Fibroblast of skin of right biceps (primary cell): ENCODE measurements around the gene RGS10.

Experiments
- DNase-seq: peaks from one replicate; pipeline ENCODE4 v3.0.0-alpha.2; 2013

The RGS10 gene

DNA sequence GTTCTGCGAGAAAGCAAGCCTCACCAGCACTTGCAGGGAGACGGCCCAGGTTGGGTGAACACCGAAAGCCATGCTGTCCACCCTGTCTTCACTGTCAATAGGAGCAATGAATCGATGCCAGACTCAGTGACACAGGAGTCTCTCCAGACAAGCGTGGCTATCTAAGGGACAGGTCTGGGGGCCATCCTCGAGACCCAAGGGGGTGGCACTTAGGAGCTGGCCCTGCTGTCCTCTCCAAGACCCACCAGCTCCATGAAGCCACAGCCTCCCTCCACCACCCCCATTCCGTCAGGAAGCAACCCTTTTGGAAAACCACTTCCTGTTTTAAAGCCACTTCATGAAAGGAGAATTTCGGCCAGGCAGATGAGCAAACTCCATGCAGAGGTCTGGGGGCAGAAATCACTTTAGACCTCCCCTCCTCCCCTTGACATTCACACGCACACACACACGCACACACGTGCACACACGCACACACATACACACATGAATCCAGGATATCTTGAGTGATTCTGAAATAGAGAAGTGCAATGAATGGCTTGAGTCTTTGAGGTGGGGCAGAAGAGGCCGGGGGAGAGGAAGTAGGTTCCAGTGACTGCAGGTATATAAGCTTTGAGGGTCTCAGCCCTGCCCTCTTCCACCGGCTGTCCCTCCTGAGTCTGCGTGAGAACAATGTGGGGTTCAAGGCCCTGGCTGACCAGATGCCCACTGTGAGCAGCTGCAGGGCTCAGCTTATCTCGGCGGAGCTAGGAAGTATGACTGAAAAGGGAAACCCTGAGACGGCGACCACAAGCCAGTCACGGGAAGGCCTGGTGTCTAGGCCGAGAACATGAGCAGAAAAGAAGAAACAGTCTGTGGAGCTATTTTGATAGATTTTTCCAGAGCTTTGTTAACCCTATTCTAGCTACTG is 25.0 kb downstream of the RGS10 start:
- peak; percentile 85 for DNase-seq

GRCh38 chr10:119516381-119517234 is 25.9 kb downstream of the RGS10 start:
- DNase-seq = peak; percentile 67

DNA sequence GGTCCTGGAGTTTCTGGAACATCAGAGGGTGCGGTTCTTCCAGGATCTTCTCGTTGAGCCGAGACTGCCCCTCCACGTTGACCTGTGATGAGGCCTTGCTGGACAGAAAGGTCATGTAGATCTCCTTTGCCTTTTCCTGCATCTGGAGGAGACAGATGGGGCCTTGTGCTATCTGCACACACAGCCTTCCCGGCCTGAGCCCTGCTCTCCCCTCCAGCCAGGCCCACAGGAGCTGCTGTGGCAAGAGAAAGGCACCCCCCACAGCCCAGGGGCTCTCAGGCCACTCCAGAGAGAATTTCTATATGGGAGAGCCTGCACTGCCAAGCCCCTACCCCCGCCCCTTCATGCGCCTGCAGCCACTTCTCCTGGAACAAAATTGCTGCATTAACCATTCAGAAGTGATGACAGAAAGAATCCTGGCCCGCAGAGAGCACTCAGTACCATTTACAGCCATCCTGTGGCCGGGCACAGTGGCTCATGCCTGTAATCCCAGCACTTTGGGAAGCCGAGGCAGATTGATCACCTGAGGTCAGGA is 26.9 kb downstream of the RGS10 start:
- DNase-seq = no peak

DNA sequence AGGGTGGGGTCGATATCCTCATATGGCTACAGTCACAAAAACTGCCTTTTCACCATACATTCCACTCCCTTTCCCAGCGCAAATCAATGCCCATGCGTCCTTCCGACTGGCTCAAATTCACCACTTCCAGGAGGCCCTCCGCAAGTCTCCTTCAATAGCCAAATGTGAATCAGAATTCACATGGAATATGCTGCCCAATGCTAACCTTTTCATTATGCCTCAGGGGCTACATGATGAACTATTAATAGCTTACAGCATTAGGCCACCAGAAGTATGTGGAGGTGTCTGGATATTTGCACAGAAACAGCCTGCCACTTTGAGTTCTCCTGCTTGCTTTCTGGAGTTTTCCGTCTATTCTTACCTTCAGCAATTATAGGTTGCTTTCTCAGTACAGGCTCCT is 27.7 kb downstream of the RGS10 start:
- no peak for DNase-seq

GRCh38 chr10:119511828-119512515 is 30.5 kb downstream of the RGS10 start:
- no peak for DNase-seq

DNA sequence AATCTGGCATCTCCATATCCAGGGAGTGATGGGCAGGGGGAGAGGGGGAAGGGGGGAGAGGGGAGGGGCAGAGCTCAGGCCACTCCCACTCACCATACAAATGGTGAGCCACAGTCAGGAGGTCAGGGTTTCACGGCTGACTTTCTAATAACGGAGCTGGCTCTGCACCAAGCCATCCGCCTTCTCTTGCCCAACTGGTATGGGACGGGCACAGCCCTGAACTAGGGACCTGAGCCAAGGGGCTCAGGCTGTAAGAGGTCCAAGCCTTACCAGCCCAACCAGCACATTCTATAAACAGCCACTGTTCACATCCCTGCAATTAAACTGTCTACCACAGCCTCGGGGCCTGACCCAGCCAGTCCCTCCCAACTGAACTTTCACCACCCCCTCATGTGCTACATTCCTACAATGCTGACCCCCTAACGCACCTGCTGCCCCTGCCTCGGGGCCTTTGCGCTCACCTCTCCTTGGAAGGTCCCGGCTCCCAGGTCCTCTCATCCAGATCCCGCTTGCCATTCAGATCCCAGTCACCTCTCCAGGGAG is 32.5 kb downstream of the RGS10 start:
- no peak for DNase-seq

DNA sequence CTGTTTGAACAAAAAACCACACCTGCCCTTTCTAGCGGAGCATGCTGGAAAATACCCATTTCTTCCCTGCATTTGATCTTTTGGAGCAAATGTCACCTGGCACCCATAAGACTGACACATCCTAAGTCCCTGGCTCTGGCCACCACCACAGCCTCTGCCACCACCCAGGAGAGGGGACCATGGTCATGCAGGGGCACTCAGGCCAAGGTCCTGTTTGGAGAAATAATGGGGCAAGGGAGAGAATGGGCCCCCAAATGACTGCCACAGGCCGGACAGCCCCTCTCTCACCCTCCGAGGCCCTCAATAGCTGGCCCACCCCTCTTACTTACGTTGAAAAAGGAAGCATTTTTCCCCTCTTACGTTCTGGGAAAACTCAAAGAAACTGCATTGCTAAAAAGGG is 35.4 kb downstream of the RGS10 start:
- DNase-seq = no peak

- DNase-seq = peak; percentile 20
Observed at GRCh38 chr10:119505588-119506315, 36.8 kb downstream of the RGS10 start.

- no peak for DNase-seq
Observed at GRCh38 chr10:119505131-119505551, 37.4 kb downstream of the RGS10 start.

DNA sequence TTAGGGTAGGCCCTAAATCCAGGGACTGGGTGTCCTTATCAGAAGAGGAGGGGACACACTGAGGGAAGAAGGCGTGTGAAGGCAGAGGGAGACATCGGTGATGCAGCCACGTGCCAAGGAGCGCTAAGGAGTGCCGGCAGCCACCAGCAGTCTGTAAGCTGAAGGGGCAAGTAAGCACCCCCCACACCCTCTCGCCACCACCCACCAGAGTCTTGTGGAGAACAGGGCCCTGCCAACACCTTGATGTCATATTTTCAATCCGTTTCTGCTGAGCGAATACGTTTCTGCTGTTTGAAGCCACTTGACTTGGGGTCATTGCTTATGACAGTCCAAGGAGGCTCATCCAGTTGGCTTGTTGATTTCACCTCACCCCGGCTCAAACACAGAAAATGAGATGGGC is 37.9 kb downstream of the RGS10 start:
- no peak for DNase-seq

- DNase-seq = no peak
Observed at GRCh38 chr10:119503821-119504220, 38.7 kb downstream of the RGS10 start.

DNA sequence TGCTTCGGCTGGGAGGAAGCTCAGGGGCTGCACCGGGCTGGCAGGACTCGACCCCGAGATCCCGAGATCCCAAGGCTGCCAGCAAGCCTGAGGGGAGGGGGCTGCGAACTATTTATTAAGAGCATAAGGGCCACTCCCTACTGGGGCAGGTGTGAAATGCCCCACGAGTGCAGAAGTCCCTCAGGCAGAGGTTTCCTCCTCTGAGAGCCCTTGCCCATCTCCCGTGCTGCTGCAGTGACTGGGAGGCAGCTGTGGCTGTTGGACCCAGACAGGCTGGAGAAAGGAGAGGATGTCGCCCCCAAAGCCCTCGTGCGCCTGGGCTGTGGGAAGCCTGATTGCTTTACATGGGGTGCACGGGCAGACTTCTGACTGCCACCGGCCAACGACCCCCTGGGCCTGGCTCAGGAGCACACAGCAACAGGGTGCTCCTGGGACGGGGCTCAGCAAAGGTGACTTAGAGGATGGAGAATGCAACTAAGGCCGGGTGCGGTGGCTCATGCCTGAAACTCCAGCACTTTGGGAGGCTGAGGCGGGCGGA is 39.8 kb downstream of the RGS10 start:
- no peak for DNase-seq

DNA sequence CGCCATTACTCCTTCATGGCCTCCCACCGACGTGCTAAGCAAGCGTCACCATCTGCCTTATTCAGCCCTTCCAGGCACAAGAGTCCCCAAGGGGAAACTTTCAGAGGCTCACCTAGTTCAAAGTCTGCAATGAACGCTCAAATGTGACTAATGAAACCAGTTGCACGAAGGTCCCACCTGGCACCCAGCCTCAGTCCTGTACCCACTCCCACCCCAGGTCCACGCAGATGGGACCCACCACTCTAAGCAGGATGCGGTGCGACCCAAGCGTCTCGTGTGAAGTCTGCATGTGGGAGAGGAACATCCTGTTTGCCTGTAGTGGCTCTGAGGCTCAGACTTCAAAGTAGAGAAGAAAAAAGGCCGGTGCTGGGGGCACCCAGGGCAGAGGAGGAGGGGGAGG is 40.3 kb downstream of the RGS10 start:
- no peak for DNase-seq

GRCh38 chr10:119501690-119502089 is 40.8 kb downstream of the RGS10 start:
- DNase-seq = no peak

GRCh38 chr10:119500821-119501220 is 41.7 kb downstream of the RGS10 start:
- no peak for DNase-seq

DNA sequence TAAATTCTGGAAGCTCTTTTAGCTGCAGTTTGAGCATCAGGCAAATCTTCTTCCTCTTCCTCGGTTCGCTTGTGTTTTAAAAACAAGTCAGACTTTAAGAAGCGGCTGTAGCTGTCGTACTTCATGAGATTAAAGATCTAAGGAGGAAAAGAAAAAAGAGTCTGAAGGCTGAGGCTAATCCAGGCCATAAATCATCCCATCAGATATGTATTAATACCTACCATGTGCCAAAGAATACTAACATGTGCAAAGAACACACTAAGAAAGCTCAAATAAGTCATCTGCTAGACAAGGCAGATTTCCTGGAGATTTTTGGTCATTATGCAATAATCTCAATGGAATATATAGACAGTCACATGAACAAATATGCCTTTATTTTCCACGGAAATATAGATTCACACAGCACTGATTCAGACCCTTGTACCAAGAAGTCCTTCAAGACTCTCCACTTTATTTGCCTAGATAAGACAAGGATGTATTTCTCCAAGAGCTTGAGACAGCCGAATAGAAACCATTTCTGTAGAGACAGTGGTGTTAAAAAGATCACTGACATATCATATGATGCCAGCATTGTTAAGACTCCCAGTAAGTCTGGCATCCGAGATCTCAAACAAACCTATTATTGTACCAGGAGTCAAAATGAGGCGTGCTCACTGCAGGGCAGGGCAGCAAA is 42.3 kb downstream of the RGS10 start:
- peak; percentile 31 for DNase-seq

DNA sequence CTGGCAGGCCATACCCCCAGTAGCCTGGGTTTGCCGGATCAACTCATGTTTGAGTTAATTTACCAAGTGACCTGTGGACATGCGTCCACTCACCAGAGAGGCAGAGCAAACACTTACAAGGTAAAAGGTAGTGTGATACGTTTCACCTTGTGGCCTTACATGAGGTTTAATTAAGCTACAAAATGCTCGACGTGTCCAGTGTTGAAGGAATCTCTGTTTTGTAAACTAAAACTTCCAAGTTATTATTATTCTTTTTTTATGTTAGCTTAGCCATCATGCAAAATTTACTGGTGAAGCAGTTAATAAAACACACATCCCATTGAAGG is 42.9 kb downstream of the RGS10 start:
- DNase-seq = no peak

DNA sequence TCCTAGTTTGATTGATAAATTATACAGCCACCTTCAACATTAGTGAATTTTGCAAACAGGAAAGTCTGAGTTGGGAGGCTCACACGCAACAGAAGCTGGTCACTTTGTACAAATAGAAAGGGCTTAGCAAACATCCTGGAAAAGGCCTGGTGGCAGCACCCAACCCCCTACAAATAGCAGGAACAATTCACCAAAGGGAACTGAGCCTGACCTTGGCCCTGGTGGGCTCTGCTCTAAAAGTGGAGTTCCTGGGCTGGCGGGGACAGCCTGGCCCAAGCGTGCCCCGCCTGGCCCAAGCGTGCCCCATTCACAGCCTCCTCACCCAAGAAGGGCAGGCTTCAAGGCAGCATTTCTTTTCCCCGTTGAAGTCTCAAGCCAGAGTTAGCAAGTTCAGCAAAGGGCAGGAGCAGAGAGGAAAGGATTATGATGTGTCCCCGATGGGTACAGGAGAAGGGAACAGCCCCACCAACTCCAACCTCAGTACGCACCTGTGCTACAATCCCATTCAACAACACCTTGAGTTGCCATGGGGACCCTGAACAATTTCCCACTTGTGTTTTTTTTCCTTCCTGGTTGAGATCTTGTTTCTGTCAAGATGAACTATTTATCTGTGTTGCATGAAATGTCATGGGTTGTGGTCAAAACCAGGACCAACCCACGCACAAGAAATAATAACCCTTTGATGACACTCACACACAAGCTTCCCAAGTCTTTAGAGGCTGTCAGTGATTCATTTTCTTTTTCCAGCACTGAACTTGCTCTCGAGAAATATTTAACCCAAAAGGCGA is 43.4 kb downstream of the RGS10 start:
- DNase-seq = peak; percentile 38

DNA sequence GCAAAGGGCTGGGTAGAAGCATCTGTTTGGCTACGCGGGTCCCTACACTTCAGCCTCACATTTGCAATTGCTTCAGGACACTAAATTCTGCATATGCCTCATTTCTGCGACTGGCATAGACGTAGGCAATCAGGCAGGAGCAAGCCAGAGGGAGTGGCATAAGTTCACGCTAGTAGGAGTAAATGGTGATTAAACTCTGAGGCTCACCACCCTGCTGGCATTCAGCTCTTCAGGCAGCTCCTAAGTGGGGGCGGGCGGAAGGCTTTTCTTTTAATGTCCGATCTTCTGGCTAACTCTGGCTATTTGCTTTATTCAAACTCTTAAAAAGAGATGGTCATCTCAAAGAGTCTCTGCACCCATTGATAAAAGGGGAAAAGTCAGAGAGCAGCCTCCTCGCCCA is 45.3 kb downstream of the RGS10 start:
- DNase-seq = no peak

DNA sequence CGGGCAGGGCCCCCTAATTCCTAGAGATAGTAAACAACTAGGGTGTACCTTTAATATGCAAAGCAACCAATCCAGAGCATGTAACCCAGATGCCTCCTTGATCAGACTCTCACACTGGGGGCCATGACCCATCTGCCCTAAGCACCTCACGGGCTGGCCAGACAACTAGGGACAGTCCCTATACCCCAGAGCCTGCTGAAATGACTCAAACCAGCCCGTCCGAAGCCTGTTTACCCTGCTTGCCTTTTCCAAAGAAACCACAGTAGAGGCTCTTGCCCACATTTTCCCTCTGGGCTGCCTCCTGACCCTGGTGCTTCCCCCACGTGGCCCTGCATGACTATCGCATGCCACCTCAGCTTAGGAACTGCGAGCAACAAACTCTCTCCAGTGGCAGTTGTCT is 46.2 kb downstream of the RGS10 start:
- DNase-seq = no peak
